Stimulated activated CD8-positive, alpha-beta memory T cell treated with anti-CD3 and anti-CD28 coated beads, Interleukin-15, amount 100 ng/mL, for 48 hours (primary cell): ENCODE results near the gene FXYD6.

Experiments used
- DNase-seq, 2 donors: peaks; one replicate each; pipeline ENCODE4 v3.0.0-alpha.2; 2020; ENCODE audit warnings: low read depth in 2 of 2

The FXYD6 gene

DNA sequence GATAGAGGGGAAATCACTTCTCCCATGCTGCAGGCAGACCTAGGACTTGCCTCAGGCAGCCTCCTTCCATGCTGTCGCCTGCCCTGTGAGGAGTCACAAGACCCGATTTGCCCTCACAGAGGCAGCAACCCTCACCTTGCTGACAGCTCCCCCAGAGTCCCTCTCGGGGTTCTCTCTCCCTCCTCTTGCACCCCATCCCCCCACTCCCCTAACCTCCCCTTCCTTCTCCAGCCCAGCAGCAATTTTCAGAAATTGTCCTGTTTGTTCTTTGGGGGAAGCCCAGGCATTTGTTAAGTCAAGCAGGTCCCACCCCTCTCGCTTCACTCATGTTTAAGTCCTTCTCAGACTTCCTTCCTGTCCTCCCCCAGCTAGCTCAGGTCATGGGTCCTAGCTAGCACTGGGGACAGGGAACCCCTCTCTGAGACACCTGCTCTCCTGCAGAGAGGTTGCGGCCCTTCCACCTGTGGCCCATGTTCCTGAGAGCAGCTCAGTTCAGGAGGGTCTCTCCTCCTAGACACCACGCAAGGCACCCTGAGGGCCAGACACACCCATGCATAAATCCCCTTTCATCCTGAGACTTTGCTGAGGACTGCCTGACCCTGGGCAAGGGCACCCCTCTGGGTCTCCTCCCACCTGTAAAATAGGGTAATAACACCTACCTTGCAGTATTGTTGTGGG lies 45.6 kb downstream of the FXYD6 start:
- DNase-seq: no peak

DNA sequence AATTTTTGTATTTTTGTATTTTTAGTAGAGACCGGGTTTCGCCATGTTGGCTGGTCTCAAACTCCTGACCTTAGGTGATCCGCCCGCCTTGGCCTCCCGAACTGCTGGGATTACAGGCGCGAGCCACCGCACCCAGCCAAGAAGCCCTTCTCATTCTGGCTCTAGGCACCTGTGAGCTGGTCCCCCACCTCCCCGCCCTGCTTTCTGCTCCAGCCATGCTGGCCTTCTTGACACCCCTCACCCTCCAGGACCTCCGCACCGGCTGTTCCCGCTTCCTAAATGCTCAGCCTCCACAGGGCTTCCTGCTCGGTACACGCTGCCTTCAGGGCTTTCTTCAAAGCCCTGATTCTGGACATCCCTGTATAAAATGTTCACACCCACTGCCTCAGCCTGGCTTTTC lies 46.4 kb downstream of the FXYD6 start:
- no peak for DNase-seq

DNA sequence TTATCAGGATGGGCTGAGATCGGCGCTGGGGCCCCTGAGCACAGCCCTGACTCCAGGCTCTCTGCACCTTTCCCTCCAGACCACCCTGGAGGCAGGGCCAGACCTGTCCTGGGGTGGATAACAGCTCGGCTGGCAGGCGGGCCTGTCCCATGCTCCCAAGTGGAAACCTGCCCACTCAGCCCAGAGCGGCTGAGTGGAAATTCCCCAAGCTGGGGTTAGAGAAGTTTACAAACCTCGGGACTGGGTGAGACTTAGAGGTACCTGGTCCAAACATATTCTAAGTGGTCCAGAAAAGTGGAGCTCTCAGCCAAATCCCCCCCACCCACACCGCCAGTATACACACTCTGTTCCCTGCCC lies 47.1 kb downstream of the FXYD6 start:
- no peak for DNase-seq

DNA sequence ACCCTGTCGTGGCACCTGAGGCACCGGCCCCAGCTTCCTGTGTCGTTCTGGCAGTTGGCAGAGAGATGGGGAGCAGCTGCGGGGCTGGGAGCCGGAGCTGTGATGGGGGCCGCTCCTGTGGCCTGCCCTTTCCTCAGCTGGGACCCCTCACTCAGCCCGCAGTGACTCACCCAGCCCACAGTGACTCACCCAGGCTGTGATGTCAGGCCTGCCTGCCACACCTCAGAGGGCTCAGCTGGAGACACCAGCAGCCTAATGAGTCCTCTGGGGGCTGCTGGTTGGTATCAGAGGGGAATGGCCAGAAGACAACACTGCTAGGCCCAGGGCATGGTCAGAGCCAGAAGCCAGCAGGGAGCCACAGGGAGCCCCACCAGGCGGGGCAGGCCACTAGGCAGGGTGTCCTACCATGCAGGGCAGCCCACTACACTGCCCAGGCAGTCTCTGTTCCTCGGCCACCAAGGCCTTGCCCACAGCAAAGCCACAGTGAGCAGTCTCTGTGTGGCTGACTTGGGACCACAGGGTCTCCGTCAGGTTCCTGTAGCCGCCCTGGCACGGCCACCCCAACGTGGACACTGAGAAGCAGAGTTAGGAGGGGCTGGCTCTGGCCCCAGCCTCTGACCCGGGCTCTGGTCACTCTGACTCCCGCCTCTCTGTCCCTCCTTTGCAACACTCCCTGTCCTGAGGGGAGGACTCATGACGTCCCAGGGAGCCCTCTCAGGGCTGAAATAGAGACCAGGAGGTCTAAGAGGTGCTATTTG lies 47.7 kb downstream of the FXYD6 start:
- DNase-seq: peak; percentile 86 to 91

DNA sequence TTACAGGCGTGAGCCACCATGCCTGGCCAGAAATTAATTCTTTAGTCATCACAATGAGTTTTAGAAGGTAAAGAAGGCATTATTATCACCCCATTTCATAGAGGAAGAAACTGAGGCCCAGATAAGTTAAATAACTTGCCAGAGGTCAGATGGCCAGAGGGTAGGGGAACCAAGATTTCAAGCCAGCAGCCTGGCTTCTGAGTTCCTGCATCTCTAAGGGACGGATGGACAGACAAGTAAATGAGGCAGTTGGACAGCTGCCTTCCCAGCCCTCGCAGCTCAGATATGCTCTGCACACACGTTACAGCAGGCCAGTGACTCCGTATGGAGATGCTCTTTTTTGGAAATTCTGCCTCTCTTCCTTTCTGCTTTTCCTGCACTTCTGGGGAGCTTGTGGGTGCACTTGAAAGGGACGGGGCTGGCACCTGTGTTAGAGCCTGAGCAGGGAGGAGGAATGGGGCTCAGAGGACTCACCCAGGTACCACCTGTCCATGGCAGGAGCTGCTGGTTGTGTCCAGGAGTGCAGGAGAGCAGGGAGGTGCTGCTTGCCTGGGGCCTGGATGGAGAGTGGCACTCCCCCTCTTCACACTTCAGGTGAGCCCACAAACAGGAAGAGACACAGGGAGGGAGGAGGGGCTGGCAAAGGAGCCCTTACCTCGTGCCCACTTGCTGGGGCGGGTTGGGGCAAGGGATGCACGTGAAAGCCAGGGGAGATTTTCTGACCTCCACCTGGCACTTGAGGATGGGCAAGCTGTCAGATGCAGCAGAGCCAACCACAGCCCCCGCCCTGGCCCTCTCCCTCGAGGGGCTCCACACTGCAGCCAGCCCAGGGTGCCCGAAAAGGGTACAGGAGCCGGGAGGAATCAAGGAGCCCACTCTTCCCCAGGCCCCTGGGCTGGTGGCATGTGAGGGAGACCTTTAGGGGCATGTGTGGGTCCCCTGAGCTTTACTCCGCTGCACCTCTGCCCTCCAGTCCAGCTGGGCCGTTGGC lies 48.6 kb downstream of the FXYD6 start:
- DNase-seq: no peak

DNA sequence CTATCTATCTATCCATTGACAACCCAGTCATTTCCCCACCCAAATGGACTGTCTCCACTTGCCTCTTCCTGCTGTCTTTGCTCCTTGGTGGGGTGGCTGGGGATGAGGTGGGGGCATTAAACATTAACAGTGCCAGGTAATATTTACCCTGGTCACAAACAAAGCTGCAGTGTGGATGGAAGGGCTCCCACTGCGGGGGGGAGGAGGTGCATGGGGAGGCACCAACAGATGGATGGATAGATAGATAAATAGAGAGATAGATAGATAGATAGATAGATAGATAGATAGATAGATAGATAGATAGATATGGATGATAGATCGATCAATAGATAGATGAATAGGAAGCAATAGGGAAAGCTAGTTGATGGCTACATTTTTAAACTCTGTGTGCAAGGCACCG lies 49.6 kb downstream of the FXYD6 start:
- no peak for DNase-seq

DNA sequence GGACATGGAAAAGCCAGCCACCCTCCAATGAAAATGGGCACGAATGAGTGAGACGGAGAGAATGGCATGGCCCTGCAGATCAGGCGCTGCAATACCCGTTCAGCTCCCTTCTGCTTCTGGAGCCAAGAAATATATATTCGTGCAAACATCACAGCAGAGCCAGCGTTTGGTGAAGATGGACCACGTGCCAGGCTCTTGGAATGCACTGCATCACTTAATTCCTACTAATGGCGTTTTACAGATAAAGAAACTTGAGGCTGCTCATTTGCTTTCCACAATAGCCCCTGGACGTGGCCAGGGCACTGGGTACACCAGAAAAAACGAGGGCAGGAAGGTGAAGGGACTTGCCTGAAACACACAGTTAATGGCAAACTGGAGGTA lies 50.3 kb downstream of the FXYD6 start:
- DNase-seq: no peak

DNA sequence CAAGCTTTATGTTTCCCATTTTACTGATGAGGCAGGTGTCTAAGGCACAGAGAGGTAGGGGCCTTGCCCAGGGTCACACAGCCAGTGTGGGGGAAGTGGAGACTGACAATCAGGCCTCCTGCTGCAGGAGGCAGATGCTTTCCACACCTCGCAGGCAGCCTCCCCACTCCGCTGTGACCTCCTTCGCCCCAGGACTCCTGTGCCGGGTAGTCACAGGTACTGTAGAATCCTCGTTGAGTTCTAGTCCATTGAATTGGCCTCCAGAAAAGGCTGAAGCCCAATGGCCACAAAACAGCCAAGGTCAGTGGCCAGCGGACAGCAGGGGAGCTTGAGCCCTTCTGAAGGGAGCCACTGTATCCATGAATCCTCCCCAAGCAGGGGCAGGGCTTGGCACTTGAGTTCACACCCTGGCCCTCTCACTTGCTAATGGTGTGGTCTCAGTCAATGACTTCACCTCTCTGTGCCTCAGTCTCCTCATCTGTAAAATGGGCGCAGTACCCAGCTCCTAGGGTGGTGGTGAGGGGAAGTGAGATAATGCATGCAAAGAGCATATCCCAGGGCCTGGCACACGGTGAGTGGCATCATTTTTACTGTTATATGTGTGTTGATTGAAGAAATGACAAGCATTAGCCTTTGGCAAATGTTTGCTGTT lies 50.8 kb downstream of the FXYD6 start:
- no peak for DNase-seq

DNA sequence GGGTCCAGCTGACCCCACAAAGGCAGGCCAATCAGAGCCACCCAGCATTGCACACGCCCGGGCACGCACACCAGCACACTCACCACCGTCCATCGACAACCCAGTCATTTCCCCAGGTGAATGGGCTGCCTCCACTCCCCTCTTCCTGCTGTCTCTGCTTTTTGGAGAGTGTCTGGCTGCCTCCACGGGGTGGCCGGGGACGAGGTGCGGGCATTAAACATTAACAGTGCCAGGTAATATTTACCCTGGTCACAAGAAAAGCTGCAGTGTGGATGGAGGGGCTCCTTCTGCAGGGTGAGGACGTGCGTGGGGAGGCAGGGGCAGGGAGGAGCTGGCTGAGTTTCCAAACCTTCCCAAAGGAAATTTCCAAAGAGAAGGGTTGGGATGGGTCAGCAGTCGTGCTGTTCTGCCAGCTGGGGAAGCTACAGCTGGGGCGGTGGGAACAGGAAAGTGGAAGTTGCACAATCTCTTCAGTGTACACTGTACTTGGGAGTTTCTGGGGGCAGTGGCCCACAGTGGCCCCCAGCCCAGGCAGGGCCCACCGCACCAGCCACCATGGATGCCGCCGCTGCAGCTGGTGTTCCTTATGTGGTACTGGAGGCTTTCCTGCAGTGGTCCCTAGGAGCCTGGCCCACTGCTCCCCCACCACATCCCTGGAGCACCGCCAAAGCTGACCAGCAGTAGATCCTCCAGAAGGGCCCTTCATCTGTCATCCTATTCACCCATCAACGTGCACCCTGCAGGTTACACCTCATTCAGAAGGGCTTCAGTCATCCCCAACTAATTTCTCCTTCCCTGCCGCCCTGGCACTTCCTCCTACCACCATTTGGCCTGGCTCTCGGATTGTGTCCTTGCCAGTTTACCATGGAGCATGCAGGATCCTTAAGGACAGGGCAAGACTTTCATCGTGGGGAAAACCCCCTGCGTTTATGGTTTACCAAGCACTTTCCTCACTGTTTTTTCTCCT lies 51.6 kb downstream of the FXYD6 start, which contains the start of gene FXYD2:
TSS of gene FXYD2 (minus strand) at position 174 of the 967 bp plus-strand sequence. CDS start at position 108, 66 bp downstream.
- DNase-seq: no peak

DNA sequence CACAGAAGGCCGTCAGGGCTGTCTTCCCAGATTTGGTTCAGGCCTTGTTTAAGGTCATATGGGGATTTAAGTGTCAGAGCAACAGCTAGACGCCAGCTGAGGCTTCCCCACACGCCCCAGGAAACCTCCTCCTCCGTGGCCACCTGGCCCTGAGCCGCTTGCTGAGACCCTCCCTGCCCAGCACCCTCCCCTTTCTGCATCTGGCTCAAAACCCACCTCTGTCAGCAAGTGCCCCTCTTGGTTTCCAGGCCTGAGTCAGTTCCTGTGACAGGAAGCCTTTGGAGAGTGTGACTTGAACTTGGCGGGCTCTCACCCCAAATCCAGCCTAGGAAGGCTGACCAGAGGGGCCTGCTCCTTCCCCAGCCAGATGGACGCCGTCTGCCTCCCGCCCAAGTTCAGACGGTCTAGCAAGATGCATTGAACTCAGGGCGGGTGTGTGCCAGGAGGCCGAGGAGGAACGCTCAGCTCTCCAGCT lies 52.5 kb downstream of the FXYD6 start:
- no peak for DNase-seq

DNA sequence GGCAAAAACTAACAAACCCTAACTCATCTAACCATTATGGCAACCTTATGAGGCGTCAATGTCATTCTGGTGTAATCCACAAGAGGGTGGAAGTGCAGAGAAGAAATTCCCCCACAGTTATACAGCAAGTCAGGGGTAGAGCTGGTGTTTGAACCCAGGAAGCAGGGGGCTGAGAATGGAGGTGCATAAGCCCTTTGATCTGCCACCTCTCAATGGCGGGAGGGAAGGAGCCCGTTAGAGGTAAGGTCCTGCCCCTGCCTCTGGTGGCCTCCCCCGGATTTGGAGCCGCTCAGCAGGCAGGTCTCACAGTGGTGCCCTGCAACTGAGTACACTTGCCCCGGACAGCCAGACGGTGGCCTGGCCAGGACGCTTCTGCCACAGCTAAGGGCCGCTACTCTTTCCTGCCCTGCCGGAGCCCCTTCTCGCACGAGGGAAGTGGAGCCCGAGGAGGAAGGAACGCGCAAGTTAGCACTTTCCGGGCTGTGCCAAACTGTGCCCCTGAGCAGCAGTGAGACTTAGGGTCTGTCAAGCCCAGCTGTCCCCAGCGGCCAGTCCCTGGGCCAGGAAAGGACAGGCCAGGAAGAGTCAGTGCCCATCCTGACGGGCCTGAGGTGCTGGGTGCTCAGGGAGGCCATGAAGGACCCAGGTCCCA lies 53.0 kb downstream of the FXYD6 start:
- no peak for DNase-seq

DNA sequence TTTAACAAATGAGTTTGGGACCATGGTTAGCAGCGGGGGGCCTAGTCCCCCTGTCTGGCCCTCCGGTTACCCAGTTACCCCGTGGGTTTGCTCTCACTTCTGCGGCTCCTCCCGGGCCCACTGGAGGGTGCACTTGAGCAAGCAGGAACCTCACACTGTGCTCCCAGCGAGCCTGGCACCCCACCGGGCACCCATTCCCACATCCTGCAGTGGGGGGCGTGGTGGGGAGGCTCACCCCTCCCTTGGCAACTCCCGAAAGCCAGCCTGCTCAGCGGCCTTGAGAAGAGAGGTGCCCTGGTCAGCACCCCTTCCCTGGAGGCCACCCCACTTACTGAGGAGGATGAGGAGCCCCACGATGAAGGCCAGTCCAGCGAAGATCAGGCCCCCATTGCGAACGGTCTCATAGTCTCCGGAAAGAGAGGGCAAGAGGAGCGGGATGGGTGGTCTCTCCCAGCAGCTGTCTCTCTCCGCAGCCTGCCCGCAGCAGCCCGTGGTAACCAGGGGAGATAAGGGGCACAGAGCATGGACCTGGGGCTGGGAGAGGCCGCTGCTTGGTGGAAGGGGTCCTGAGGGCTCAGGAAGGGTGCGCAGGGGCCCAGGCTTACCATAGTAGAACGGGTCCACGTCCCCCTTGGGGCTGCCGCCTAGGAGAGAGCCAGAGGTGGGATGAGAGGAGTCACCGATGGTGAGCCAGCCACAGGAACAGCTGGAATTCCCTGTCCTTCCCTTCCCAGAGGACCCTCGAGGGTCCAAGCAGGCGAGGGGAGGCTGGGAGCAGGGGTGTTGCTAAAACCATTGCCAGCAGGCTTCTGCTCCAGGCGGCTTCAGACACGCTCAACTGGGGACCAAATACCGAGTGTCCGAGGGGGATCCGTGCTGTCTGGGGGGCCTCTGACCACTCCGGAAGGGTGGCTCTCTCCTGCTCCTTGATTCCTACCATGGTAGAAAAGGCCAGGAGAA lies 54.1 kb downstream of the FXYD6 start:
- DNase-seq: no peak

DNA sequence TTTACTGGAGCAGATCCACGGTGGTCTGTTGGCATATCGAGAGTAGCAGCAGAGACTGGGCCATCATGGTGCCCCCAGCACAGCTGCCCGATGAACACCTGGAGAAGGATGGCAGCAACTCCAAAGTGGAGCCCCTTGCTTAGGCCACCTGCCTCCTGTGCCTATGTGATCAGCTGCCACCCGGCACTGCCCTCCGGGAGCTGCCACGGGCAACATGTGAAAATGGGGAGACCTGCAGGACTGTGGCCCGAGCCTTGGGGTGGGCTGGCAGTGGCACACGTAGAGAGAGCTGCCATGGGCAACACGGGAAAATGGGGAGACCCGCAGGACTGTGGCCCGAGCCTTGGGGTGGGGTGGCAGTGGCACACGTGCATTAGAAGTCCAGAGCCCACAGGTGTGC lies 55.0 kb downstream of the FXYD6 start:
- DNase-seq: no peak

DNA sequence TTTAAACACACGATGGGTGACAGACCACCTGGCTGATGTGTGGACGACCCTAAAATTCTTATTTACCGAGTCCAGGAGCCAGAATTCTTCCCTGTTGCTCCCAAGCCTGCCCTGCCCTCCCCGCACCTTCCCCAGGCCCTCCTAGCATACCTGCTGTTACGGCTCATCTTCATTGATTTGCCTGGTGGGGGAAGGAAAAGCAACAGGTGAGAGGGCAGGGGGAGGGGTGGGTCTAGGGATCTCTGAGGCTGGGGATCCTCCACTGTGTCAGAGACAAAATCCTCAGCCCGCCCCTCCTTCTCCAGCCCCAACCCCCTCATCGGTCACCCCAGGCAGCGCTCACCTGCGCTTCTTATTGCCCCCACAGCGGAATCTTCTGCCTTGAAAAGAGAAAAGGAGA lies 55.9 kb downstream of the FXYD6 start:
- no peak for DNase-seq

DNA sequence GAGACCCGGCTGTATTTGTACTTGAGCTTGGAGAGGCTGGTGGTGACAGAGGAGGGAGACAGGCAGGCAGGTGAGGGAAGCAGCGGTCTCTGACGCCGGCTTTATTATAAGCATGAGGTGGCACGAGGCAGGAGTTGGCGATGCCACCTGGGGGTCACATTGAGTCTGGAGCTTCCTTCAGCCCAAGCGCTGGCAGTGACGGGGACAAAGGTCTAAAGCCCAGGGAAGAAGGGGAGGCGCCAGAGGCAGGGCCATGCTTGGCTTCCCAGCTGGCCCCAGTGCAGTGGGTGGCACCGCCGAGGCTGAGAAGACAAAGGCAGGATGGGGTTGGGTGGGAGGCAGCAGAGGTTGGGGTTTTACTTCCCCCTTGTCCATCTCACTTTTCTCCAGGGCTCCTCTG lies 56.4 kb downstream of the FXYD6 start:
- no peak for DNase-seq

DNA sequence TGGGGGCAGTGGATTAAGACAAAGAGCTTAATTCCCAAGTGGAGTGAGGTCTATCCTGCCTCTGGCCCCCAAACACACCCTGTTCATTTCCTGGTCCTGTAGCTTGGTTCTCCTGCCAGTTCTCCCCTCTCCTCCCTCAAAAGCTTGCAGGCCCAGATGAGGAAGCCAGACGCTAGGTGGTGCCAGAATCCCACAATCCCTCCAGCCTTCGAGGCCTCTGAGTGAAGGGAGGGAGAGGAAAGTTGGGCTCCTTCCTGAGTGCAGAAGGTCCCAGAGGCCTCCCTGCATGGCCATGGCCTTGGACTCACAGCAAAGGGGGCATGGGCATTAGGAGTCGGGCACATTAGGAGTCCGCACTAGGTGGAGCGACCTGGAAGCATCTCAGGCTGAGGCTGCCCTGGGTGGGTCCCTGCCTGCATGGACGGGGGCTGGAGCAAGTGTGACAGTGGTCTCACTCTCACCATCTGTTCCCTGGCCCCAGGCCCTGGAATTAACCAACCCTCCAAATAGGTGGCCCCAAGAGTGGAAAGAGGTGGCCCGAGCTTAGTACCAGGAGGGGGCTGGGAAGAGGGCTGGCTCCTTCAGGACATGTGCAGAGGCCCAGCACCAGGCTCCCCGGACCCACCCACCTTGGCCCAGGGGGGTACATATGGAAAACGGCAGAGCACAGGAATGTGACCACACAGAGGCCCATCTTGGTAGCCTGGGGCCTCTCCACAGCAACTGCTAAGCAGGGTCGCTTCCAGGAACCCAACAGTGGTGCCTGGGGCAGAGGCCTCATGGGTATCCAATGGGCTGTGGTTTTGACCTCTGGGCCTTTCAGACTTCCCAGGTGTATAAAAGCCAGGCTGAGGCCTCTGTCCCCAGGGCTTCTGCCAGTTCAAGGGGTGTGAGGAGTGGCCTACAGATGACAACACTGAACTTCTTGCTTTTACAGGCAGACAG lies 57.1 kb downstream of the FXYD6 start:
- DNase-seq: no peak

DNA sequence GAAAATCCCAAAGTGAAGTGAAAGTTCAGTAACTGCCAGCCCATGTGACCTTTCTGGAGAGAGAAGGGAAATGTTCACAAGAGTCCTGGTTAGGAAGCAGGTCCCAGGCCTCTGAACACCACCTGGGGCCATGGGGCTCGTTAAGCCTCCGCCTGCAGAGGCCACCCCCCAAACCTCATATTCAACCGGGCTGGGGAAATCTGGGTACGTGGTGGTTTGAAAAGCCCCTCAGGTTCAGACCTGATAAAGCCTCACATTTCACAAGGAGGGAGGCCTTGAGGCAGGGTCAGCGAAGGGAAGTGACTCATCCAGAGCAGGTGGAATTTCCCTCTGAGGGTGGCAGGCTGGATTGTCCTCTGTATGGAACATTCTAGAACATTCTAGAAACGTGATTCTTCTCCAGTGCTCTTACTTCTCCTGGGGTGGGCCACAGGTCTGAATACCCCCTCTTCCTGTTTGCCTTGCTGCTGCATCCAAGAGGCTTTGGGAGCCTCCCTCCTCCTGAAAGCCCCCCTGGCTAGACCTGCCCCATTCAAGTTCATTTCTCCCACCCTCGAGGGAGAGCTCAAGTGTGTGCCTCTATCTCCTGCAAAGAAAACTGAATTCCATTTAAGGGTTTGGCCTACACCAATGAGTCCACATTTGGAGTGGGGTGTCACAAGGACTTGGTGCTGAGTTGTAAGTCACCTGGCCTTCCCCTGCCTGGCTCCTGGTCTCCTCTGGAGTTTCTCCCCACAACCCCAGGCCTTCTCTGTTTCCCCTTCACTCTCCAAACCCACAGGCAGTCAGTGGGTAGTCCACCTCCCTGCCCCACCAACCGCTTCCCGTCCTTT lies 58.2 kb downstream of the FXYD6 start:
- DNase-seq: peak in 1 of 2 donors; percentile 56
